ENCODE measurements around the gene SCARF2.

Gene SCARF2

DNA sequence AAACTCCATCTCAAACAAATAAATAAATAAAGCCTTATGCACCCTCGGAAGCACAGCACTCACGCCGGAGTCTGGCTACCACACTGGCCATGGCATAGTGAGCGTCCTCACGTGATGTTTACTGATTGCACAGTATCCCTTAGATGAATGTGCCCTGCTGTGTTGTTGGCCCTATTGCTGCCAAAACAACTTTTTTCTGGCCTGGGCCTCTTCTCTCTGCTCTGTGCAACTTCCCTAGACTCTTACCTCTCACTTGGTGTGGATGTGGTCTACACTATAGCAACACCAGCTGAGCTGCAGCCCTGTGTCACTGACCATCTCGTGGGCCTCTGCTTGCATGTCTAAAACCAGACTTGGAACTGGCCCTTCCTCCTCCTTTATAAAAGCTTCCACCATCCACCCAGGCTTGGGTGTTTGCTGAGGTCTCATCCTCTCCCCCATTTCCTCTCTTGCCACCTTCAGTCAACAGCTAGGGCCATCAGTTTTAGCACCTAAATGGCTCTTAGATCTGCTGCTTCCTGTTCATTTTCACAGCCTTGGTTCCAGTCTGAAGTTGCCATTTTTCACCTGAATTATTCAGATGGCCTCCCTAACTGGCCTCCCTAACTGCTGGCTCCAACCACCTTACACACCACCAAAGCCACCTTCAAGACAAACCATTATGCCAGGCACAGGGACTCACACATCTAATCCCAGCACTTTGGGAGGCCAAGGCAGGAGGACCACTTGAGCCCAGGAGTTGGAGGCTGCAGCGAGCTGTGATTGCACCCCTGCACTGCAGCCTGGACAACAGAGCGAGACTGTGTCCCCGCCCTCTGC, 34.5 kb downstream of the SCARF2 start:
- TF ChIP-seq, protein P1, sequence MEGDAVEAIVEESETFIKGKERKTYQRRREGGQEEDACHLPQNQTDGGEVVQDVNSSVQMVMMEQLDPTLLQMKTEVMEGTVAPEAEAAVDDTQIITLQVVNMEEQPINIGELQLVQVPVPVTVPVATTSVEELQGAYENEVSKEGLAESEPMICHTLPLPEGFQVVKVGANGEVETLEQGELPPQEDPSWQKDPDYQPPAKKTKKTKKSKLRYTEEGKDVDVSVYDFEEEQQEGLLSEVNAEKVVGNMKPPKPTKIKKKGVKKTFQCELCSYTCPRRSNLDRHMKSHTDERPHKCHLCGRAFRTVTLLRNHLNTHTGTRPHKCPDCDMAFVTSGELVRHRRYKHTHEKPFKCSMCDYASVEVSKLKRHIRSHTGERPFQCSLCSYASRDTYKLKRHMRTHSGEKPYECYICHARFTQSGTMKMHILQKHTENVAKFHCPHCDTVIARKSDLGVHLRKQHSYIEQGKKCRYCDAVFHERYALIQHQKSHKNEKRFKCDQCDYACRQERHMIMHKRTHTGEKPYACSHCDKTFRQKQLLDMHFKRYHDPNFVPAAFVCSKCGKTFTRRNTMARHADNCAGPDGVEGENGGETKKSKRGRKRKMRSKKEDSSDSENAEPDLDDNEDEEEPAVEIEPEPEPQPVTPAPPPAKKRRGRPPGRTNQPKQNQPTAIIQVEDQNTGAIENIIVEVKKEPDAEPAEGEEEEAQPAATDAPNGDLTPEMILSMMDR (IDR thresholded peaks at IDR 0.05; ENCODE audit: low read depth, low read length) = no peak
- no peak for DNase-seq (ENCODE audit: extremely low read depth, low read depth)

DNA sequence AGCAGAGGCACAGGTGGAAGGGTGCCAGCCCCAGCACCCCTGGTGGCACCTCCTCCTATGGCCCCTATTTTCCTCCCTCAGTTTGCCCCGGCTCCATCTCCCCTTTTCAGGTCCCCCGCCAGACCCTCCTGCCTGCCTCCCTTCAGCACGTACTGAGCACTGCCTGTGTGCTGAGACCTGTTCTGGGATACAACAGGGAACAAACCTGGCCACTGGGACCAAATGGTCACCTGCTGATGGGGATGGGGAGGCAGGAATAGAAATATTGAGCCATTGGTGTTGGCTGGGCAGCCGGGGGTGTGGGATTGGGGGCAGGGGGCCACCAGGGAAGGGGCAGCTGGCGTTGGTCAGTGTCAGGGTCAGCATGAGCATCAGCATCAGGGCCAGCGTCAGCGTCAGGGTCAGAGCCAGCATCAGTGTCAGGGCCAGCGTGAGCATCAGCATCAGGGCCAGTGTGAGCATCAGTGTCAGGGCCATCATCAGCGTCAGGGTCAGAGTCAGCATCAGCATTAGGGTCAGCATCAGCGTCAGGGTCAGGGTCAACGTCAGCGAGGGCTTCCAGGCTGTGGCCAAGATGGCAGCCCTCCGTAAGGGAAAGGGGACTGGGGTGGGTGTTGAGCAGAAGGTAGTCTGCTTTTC, 36.1 kb downstream of the SCARF2 start:
- DNase-seq (ENCODE audit: extremely low read depth, low read depth) = no peak
- TF ChIP-seq, protein P1 (IDR thresholded peaks at IDR 0.05; ENCODE audit: low read depth, low read length) = no peak

- TF ChIP-seq, protein P1 (IDR thresholded peaks at IDR 0.05; ENCODE audit: low read depth, low read length) = no peak
- no peak for DNase-seq (ENCODE audit: extremely low read depth, low read depth)
Observed at GRCh38 chr22:20400606-20401375, 36.8 kb downstream of the SCARF2 start.

DNA sequence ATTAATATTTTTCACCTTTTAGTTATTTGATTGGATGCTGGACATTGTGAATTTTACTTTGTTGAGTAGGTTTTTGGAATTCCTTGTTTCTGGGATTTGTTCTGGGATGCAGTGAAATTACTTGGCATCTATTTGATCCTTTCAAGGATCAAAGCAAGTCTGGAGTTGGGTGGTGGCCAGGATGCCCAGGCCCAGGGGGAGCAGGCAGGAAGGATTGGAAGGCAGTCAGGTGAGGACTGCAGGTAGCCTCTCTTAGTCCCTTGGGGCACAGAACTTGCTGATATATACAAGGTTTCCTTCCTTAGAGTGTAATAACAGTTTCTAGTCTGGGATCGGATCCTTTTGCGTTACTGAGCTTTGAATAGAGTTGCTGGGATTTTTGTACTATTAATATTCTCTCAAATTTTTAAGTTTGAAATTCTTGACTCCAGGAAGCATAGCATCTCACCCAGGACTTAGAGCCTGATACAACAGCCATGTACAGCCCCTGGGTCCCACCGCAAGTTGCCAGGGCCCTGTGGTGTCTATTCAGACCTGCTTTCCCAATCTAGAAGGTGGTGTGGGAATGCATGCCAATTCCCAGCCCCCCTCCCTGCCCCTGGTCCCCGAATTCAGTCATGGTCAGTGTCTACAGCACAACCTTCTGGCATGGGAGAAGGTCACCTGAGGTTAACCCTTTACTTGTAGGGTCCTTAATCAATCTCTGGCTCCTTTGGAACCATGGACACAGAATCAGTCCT, 37.6 kb downstream of the SCARF2 start:
- TF ChIP-seq, protein P1 (IDR thresholded peaks at IDR 0.05; ENCODE audit: low read depth, low read length) = no peak
- no peak for DNase-seq (ENCODE audit: extremely low read depth, low read depth)

GRCh38 chr22:20398420-20398819, 39.2 kb downstream of the SCARF2 start:
- DNase-seq (ENCODE audit: extremely low read depth, low read depth) = no peak
- TF ChIP-seq, protein P1 (IDR thresholded peaks at IDR 0.05; ENCODE audit: low read depth, low read length) = no peak

DNA sequence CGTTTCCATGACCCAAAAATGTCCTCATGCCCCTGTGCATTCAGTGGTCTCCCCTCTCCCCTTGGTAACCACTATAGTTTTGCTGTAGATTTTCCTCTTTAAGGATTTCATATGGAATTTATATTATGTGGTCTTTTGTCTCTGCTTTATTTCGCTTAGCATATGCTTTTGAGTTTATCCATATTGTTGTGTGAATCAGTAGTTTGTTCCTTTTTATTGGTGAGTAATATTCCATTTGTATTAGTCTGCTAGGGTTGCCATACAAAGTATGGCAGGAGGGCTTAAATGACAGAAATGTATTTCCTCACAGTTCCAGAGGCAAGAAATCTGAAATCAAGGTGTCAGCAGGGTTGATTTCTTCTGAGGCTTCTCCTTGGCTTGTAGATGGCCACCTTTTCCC, 40.1 kb downstream of the SCARF2 start:
- TF ChIP-seq, protein P1 (IDR thresholded peaks at IDR 0.05; ENCODE audit: low read depth, low read length) = no peak
- no peak for DNase-seq (ENCODE audit: extremely low read depth, low read depth)

Data from AG09319 (cell line).